ENCODE results near the gene ZNF385B. TPM values are rescaled to one million over a fixed set of nuclear protein-coding genes. Genes with fewer than 3 reads are reported as not detected.

Gene ZNF385B
- total and polyA plus RNA-seq, 9 of the 15 experiments (the other 6 are each of a cell fraction or from before 2014, with no cell fraction given), result 0.50 TPM; not detected in 8

- TF ChIP-seq, protein P1, sequence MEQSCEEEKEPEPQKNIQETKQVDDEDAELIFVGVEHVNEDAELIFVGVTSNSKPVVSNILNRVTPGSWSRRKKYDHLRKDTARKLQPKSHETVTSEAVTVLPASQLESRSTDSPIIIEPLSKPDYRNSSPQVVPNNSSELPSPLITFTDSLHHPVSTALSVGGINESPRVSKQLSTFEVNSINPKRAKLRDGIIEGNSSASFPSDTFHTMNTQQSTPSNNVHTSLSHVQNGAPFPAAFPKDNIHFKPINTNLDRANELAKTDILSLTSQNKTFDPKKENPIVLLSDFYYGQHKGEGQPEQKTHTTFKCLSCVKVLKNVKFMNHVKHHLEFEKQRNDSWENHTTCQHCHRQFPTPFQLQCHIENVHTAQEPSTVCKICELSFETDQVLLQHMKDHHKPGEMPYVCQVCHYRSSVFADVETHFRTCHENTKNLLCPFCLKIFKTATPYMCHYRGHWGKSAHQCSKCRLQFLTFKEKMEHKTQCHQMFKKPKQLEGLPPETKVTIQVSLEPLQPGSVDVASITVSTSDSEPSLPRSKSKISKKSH (CRISPR knock-in tag; IDR thresholded peaks at IDR 0.05), result no peak
- TF ChIP-seq ZNF57 (CRISPR knock-in tag; IDR thresholded peaks at IDR 0.05) (no peak), HOXB6 (CRISPR knock-in tag; IDR thresholded peaks at IDR 0.05; ENCODE audit: borderline replicate concordance) (no peak), SMC3 (conservative IDR thresholded peaks at IDR 0.05; ENCODE audit: insufficient read depth, low read depth, low read length) (peak; percentile 57), YY1 (IDR thresholded peaks at IDR 0.05; ENCODE audit: borderline replicate concordance in 1 of 3, control insufficient read depth in 1 of 3, extremely low read depth in 1 of 3, insufficient read depth in 3 of 3, insufficient read length in 1 of 3, insufficient replicate concordance in 2 of 3, low read depth in 1 of 3, low read length in 2 of 3) (no peak), DMBX1 (CRISPR knock-in tag; IDR thresholded peaks at IDR 0.05; ENCODE audit: borderline replicate concordance) (no peak), CLOCK (CRISPR knock-in tag; IDR thresholded peaks at IDR 0.05; ENCODE audit: borderline replicate concordance) (no peak)
- TF ChIP-seq, protein P2, sequence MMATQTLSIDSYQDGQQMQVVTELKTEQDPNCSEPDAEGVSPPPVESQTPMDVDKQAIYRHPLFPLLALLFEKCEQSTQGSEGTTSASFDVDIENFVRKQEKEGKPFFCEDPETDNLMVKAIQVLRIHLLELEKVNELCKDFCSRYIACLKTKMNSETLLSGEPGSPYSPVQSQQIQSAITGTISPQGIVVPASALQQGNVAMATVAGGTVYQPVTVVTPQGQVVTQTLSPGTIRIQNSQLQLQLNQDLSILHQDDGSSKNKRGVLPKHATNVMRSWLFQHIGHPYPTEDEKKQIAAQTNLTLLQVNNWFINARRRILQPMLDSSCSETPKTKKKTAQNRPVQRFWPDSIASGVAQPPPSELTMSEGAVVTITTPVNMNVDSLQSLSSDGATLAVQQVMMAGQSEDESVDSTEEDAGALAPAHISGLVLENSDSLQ (IDR thresholded peaks at IDR 0.05), result no peak
Measured at GRCh38 chr2:179751163-179751809, 110.1 kb downstream of the ZNF385B start (continued).
